ENCODE measurements around the gene TGM3. TPM values are rescaled to one million over a fixed set of nuclear protein-coding genes. Genes with fewer than 3 reads are reported as not detected.

TGM3 gene
- total and polyA plus RNA-seq, 10 of the 15 experiments (the other 5 are each of a cell fraction or from before 2014, with no cell fraction given), result not detected

DNA sequence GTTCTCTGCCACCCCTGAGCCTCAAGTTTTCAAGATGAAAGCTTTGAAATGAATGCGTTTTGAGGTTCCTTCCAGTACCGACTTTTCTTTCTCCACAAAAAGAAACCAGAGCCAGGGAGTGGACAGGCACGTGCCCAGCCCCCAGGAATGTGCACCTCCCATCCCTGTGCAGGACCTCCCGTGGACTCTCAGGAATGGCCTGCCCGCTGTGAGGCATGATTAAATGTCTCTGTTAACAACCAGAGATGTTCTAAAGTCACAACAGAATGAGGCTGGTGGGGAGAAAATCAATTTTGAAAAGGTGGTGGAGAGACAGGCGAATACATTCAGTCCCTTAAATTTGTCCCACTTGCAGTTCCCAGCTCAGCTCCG lies 1.5 kb downstream of the TGM3 start:
- H3K9me3 ChIP-seq (replicated peaks; ENCODE audit: control insufficient read depth, insufficient read depth, low read length), result no peaks in the 10 kb centered on the region
- peaks cover 14% of the 10 kb centered on the region for H3K4me1 ChIP-seq (ENCODE audit: control insufficient read depth, insufficient read depth, low read length)
- H2AFZ ChIP-seq (ENCODE audit: control insufficient read depth, low read depth, low read length), result no peak overlapping the region
- FAIRE-seq, result no peak
- ChIA-PET RAD21 (ENCODE audit: unreplicated experiment) (no interaction called here), POLR2A (no interaction called here), CTCF (interaction anchor here (1.1 kb wide), 1 partner anchor 90 kb away, joined by 3 read pairs; no protein-coding TSS in a partner anchor), SMC1A (ENCODE audit: uncharacterized antibody, unreplicated experiment) (no interaction called here)
- H3K4me3 ChIP-seq, result no peak overlapping the region
- no peak for ATAC-seq
- H3K9ac ChIP-seq (ENCODE audit: control insufficient read depth, insufficient read depth, low read length), result no peak overlapping the region
- H3K27me3 ChIP-seq (replicated peaks in 1 of 2; ENCODE audit: control insufficient read depth in 2 of 2, insufficient read depth in 2 of 2, low read length in 1 of 2), result no peaks in the 10 kb centered on the region; a peak in 1 of 4 replicates
- H4K20me1 ChIP-seq (ENCODE audit: control insufficient read depth, insufficient read depth), result no peaks in the 10 kb centered on the region
- 34% methylated on average over 7 of the region's 7 CpGs for WGBS (ENCODE audit: insufficient coverage, insufficient replicate concordance, low lambda C conversion rate, missing lambda C conversion rate)
- no TSS peak for BruUV-seq (replicated peaks)
- no peak overlapping the region for H3K27ac ChIP-seq (ENCODE audit: control insufficient read depth, insufficient read depth)
- intact Hi-C loops (cut with micrococcal nuclease; ENCODE audit: unreplicated experiment) (no loop called here), in situ Hi-C loops (cut with MboI) (no loop called here)
- DNase-seq (ENCODE audit: low read depth, low spot score), result no peak
- no peaks in the 10 kb centered on the region for H3K79me2 ChIP-seq (ENCODE audit: control insufficient read depth, insufficient read depth, low read length)
- no peak overlapping the region for H3K4me2 ChIP-seq (ENCODE audit: control insufficient read depth, insufficient read depth)
- TF ChIP-seq ZNF622 (IDR thresholded peaks at IDR 0.05), result no peak
- TF ChIP-seq SMAD5 (IDR thresholded peaks at IDR 0.05; ENCODE audit: low read depth), result no peak
- no peak for TF ChIP-seq FOS (IDR thresholded peaks at IDR 0.05; ENCODE audit: borderline replicate concordance, extremely low read depth, insufficient read length)
- no peak for TF ChIP-seq MTA2 (IDR thresholded peaks at IDR 0.05; ENCODE audit: low read depth)
- no peak for TF ChIP-seq ESRRA (IDR thresholded peaks at IDR 0.05; ENCODE audit: low read length)
- TF ChIP-seq, protein P1, sequence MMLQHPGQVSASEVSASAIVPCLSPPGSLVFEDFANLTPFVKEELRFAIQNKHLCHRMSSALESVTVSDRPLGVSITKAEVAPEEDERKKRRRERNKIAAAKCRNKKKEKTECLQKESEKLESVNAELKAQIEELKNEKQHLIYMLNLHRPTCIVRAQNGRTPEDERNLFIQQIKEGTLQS (IDR thresholded peaks at IDR 0.05; ENCODE audit: borderline replicate concordance, extremely low read depth, low read depth, low read length), result no peak
- no peak for TF ChIP-seq RAD21 (IDR thresholded peaks at IDR 0.05; ENCODE audit: insufficient read depth, low read depth, low read length)
- TF ChIP-seq MXI1 (IDR thresholded peaks at IDR 0.05; ENCODE audit: low read depth, low read length), result no peak
- TF ChIP-seq, protein P2, sequence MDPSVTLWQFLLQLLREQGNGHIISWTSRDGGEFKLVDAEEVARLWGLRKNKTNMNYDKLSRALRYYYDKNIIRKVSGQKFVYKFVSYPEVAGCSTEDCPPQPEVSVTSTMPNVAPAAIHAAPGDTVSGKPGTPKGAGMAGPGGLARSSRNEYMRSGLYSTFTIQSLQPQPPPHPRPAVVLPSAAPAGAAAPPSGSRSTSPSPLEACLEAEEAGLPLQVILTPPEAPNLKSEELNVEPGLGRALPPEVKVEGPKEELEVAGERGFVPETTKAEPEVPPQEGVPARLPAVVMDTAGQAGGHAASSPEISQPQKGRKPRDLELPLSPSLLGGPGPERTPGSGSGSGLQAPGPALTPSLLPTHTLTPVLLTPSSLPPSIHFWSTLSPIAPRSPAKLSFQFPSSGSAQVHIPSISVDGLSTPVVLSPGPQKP (IDR thresholded peaks at IDR 0.05; ENCODE audit: low read depth, low read length), result no peak
- TF ChIP-seq BACH1 (IDR thresholded peaks at IDR 0.05; ENCODE audit: borderline replicate concordance), result no peak
- no peak for TF ChIP-seq ZNF217 (IDR thresholded peaks at IDR 0.05)
- TF ChIP-seq CBFB (IDR thresholded peaks at IDR 0.05; ENCODE audit: low read depth), result no peak
- TF ChIP-seq NFXL1 (IDR thresholded peaks at IDR 0.05; ENCODE audit: borderline replicate concordance), result no peak
- TF ChIP-seq, protein P3, sequence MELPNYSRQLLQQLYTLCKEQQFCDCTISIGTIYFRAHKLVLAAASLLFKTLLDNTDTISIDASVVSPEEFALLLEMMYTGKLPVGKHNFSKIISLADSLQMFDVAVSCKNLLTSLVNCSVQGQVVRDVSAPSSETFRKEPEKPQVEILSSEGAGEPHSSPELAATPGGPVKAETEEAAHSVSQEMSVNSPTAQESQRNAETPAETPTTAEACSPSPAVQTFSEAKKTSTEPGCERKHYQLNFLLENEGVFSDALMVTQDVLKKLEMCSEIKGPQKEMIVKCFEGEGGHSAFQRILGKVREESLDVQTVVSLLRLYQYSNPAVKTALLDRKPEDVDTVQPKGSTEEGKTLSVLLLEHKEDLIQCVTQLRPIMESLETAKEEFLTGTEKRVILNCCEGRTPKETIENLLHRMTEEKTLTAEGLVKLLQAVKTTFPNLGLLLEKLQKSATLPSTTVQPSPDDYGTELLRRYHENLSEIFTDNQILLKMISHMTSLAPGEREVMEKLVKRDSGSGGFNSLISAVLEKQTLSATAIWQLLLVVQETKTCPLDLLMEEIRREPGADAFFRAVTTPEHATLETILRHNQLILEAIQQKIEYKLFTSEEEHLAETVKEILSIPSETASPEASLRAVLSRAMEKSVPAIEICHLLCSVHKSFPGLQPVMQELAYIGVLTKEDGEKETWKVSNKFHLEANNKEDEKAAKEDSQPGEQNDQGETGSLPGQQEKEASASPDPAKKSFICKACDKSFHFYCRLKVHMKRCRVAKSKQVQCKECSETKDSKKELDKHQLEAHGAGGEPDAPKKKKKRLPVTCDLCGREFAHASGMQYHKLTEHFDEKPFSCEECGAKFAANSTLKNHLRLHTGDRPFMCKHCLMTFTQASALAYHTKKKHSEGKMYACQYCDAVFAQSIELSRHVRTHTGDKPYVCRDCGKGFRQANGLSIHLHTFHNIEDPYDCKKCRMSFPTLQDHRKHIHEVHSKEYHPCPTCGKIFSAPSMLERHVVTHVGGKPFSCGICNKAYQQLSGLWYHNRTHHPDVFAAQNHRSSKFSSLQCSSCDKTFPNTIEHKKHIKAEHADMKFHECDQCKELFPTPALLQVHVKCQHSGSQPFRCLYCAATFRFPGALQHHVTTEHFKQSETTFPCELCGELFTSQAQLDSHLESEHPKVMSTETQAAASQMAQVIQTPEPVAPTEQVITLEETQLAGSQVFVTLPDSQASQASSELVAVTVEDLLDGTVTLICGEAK (IDR thresholded peaks at IDR 0.05; ENCODE audit: borderline replicate concordance), result no peak
- TF ChIP-seq ASH2L (IDR thresholded peaks at IDR 0.05; ENCODE audit: borderline replicate concordance, low read depth), result no peak
- TF ChIP-seq POLR2AphosphoS5 (IDR thresholded peaks at IDR 0.05; ENCODE audit: low read length), result no peak
- TF ChIP-seq MYB (IDR thresholded peaks at IDR 0.05; ENCODE audit: borderline replicate concordance, low read depth, low read length), result no peak
- no peak for TF ChIP-seq RELA (IDR thresholded peaks at IDR 0.05; ENCODE audit: borderline replicate concordance, partially characterized antibody)
- no peak for TF ChIP-seq HDAC2 (IDR thresholded peaks at IDR 0.05)
- no peak for TF ChIP-seq RFX5 (IDR thresholded peaks at IDR 0.05; ENCODE audit: low read depth, low read length)
- no peaks in the 10 kb centered on the region for H3K36me3 ChIP-seq (ENCODE audit: control insufficient read depth in 2 of 2, insufficient read depth in 2 of 2, low read length in 1 of 2)

Data from GM12878 (cell line).